Activated CD8-positive, alpha-beta T cell treated with anti-CD3 and anti-CD28 coated beads for 36 hours (primary cell): ENCODE measurements around the gene SETD2. TPM values are rescaled to one million over a fixed set of nuclear protein-coding genes. Genes with fewer than 3 reads are reported as not detected.
"Not testable (repeated sequence)": the region's sequence is repeated elsewhere in the genome, so short reads cannot be mapped to it uniquely, and the experiment has no call there.

Experiments
- ATAC-seq: fragments of 200-7000 bp; cut with Tn5 transposase; one replicate; pipeline ENCODE4 v1.10.0; 2021; ENCODE audit warnings: mild to moderate bottlenecking, moderate library complexity
- CTCF ChIA-PET: fragments of 350-600 bp; sonication (Branson Sonifier 250); formaldehyde crosslinking; loops from one replicate; lab custom pipeline; 2021; ENCODE audit warnings: antibody characterized with exemption; lab: Charles Lee
- POLR2A ChIA-PET: fragments of 350-600 bp; sonication (Branson Sonifier 250); formaldehyde crosslinking; loops from one replicate; lab custom pipeline; 2021; ENCODE audit warnings: antibody characterized with exemption; lab: Charles Lee
- DNase-seq: peaks from one replicate; pipeline ENCODE4 v3.0.0-alpha.2; 2020
- H3K27ac Mint-ChIP-seq: one replicate; pipeline ENCODE4 v1.8.0; 2021; ENCODE audit warnings: mild to moderate bottlenecking, mixed read lengths
- H3K27me3 Mint-ChIP-seq: one replicate; pipeline ENCODE4 v1.8.0; 2021; ENCODE audit warnings: mixed read lengths
- H3K36me3 Mint-ChIP-seq: one replicate; pipeline ENCODE4 v1.8.0; 2021; ENCODE audit warnings: low read depth, mixed read lengths
- H3K4me1 Mint-ChIP-seq: one replicate; pipeline ENCODE4 v1.8.0; 2021; ENCODE audit warnings: low read depth, mixed read lengths
- H3K4me3 Mint-ChIP-seq: one replicate; pipeline ENCODE4 v1.8.0; 2021; ENCODE audit warnings: mild to moderate bottlenecking, moderate library complexity, mixed read lengths
- H3K9me3 Mint-ChIP-seq: one replicate; pipeline ENCODE4 v1.8.0; 2021; ENCODE audit warnings: mixed read lengths
- CTCF ChIP-seq: fragments of 200-600 bp; IDR thresholded peaks from one replicate; pipeline ENCODE4 v1.8.0; 2022; ENCODE audit warnings: antibody characterized with exemption, mild to moderate bottlenecking
- intact Hi-C: fragments of 100-400 bp; cut with micrococcal nuclease; formaldehyde crosslinking; loops from one replicate; pipeline ENCODE4 v1.10.0; 2022
- total RNA-seq, 2 experiments: library from RNA; stranded (reverse); gene quantifications; one replicate each; pipeline ENCODE4 v1.2.3, GENCODE V29; 2021

The SETD2 gene
- total RNA-seq, 2 experiments from 2014 or later: 34.7 to 36.1 TPM

DNA sequence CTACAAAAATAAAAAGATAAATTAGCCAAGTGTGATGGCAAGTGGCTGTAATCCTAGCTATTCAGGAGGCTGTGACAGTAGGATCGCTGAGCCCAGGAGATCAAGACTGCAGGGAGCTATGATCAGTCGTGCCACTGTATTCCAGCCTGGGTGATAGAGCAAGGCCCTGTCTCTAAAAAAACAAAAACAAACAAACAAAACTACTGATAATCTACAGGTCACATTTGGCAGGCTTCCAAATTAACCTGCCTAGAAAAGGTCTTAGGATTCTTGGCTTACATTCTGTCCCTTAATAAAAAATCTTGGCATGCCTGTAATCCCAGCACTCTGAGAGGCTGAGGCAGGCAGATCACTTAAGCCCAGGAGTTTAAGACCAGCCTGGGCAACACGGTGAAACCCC is 33.4 kb upstream of the SETD2 start:
- ATAC-seq (no peak), DNase-seq (no peak)
- no peak overlapping the region for H3K27ac Mint-ChIP-seq
- POLR2A ChIA-PET: interaction anchor here (1.0 kb wide), 2 partner anchors 66 to 198 kb away, joined by 3 read pairs; no protein-coding TSS in a partner anchor
- no peaks in the 10 kb centered on the region for H3K4me1 Mint-ChIP-seq
- no peak for TF ChIP-seq CTCF
- intact Hi-C loops: no loop called here
- H3K27me3 Mint-ChIP-seq: no peaks in the 10 kb centered on the region
- H3K9me3 Mint-ChIP-seq: peaks cover 2% of the 10 kb centered on the region
- H3K36me3 Mint-ChIP-seq: peaks cover 2% of the 10 kb centered on the region
- no peak overlapping the region for H3K4me3 Mint-ChIP-seq
- CTCF ChIA-PET: interaction anchor here (1.5 kb wide), 1 partner anchor 10 kb away, joined by 4 read pairs; no protein-coding TSS in a partner anchor

- Mint-ChIP-seq H3K27ac (no peak overlapping the region), H3K4me3 (no peak overlapping the region), H3K4me1 (no peaks in the 10 kb centered on the region), H3K36me3 (peaks cover 2% of the 10 kb centered on the region), H3K27me3 (no peaks in the 10 kb centered on the region), H3K9me3 (peaks cover 2% of the 10 kb centered on the region)
- intact Hi-C loops: no loop called here
- no peak for ATAC-seq
- DNase-seq: no peak
- ChIA-PET CTCF (no interaction called here), POLR2A (no interaction called here)
- TF ChIP-seq CTCF: no peak
Measured at GRCh38 chr3:47194994-47195393, 31.1 kb upstream of the SETD2 start.

GRCh38 chr3:47193871-47194859 is 30.3 kb upstream of the SETD2 start:
- Mint-ChIP-seq H3K27me3 (no peaks in the 10 kb centered on the region), H3K4me3 (no peak overlapping the region), H3K27ac (no peak overlapping the region), H3K4me1 (no peaks in the 10 kb centered on the region), H3K9me3 (peaks cover 2% of the 10 kb centered on the region), H3K36me3 (peaks cover 2% of the 10 kb centered on the region)
- TF ChIP-seq CTCF: no peak
- DNase-seq (no peak), ATAC-seq (no peak)
- ChIA-PET CTCF (no interaction called here), POLR2A (interaction anchor here (0.8 kb wide), 1 partner anchor 19 kb away, joined by 3 read pairs; no protein-coding TSS in a partner anchor)
- intact Hi-C loops: no loop called here

DNA sequence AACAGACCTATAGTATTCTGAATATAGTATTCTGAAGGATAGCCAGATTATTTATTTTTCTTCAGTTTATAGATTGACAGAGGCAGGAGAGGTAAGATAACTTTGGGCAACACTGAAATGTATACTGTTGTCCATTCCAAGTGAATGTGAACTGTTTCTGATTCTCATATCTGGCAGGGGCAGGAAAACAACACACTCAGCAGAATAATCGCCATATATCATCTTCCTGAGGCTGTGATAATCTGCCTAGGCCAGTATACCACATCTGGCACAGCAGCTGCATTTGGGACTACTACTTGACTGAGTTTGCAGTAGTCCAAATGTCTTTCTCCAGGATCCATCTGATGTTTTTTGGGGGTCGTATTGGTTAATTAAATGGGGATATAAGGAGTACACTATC is 22.4 kb upstream of the SETD2 start:
- CTCF ChIA-PET: no interaction called here
- POLR2A ChIA-PET: no interaction called here
- intact Hi-C loops: no loop called here

DNA sequence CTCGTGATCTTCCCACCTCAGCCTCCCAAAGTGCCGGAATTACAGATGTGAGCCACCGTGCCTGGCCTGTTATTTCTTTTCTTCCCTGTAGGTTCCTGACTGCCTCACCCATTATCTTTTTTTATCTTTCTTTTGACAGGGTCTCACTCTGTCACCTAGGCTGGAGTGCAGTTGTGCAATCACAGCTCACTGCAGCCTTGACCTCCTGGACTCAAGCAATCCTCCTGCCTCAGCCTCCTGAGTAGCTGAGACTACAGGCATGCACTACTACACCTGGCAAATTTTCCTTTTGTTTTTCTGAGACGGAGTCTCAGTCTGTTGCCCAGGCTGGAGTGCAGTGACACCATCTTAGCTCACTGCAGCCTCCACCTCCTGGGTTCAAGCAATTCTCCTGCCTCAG is 17.8 kb upstream of the SETD2 start:
- H3K27me3 Mint-ChIP-seq, CTCF ChIA-PET, ATAC-seq, H3K4me3 Mint-ChIP-seq, intact Hi-C loops, DNase-seq, H3K36me3 Mint-ChIP-seq, H3K27ac Mint-ChIP-seq, POLR2A ChIA-PET, H3K4me1 Mint-ChIP-seq, H3K9me3 Mint-ChIP-seq: not testable (repeated sequence)

More for the DNA sequence above, 22.4 kb upstream of the SETD2 start:
- Mint-ChIP-seq H3K9me3 (no peaks in the 10 kb centered on the region), H3K36me3 (no peaks in the 10 kb centered on the region), H3K27me3 (no peaks in the 10 kb centered on the region), H3K4me1 (no peaks in the 10 kb centered on the region), H3K27ac (no peak overlapping the region), H3K4me3 (no peak overlapping the region)
- ATAC-seq (no peak), DNase-seq (no peak)
- TF ChIP-seq CTCF: no peak

GRCh38 chr3:47180011-47180410 is 16.1 kb upstream of the SETD2 start:
- H3K27ac Mint-ChIP-seq, H3K27me3 Mint-ChIP-seq, CTCF ChIA-PET, H3K36me3 Mint-ChIP-seq, ATAC-seq, H3K4me1 Mint-ChIP-seq, H3K4me3 Mint-ChIP-seq, intact Hi-C loops, H3K9me3 Mint-ChIP-seq, DNase-seq: not testable (repeated sequence)
- POLR2A ChIA-PET: interaction anchor here (0.7 kb wide), 1 partner anchor 145 kb away, joined by 3 read pairs; no protein-coding TSS in a partner anchor
